ENCODE results near the gene KLF1.

GRCh38 chr19:12866416-12867119 is 20.4 kb downstream of the KLF1 start:
- no peak for TF ChIP-seq CTCF (conservative IDR thresholded peaks at IDR 0.05 in 1 of 2, IDR thresholded peaks at IDR 0.05 in 1 of 2; ENCODE audit: low read depth in 1 of 2, low read length in 2 of 2)
- no peak for TF ChIP-seq EZH2 (IDR thresholded peaks at IDR 0.05; ENCODE audit: low read length, missing control alignments)
